ENCODE results near the gene MARCOL. TPM values are rescaled to one million over a fixed set of nuclear protein-coding genes. Genes with fewer than 3 reads are reported as not detected.

Gene MARCOL
- total RNA-seq, 1 donor from 2014 or later: not detected

DNA sequence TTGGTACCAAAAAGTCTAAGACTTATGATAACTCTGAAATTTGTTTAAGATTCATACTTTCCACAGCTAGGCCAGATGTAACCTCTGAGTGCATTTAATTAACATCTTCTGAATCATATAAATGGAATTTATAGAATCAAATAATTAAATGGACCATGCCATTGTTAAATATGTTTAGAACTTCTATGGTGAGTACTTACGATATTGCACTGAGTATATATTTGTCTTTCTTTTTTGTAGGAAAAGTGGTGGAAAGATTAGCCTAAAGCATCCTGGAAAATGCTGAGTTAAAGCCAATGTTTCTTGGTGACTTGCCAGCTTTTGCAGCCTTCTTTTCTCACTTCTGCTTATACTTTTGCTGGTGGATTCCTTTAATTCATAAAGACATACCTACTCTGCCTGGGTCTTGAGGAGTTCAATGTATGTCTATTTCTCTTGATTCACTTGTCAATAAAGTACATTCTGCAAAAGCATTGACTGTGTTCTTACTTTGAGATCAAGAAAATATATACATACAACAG is 23.6 kb upstream of the MARCOL start:
- H3K36me3 Mint-ChIP-seq (ENCODE audit: low read depth): no peaks in the 10 kb centered on the region
- no peaks in the 10 kb centered on the region for H3K4me1 Mint-ChIP-seq (ENCODE audit: low read depth)
- peaks cover 4% of the 10 kb centered on the region for H3K27me3 Mint-ChIP-seq (ENCODE audit: low read depth)
- TF ChIP-seq, protein P1, sequence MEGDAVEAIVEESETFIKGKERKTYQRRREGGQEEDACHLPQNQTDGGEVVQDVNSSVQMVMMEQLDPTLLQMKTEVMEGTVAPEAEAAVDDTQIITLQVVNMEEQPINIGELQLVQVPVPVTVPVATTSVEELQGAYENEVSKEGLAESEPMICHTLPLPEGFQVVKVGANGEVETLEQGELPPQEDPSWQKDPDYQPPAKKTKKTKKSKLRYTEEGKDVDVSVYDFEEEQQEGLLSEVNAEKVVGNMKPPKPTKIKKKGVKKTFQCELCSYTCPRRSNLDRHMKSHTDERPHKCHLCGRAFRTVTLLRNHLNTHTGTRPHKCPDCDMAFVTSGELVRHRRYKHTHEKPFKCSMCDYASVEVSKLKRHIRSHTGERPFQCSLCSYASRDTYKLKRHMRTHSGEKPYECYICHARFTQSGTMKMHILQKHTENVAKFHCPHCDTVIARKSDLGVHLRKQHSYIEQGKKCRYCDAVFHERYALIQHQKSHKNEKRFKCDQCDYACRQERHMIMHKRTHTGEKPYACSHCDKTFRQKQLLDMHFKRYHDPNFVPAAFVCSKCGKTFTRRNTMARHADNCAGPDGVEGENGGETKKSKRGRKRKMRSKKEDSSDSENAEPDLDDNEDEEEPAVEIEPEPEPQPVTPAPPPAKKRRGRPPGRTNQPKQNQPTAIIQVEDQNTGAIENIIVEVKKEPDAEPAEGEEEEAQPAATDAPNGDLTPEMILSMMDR (IDR thresholded peaks at IDR 0.05): no peak
- H3K27ac Mint-ChIP-seq (ENCODE audit: unreplicated experiment): no peak overlapping the region
- no peak for DNase-seq (ENCODE audit: low spot score)
- no peaks in the 10 kb centered on the region for H3K9me3 Mint-ChIP-seq (ENCODE audit: low read depth)
- H3K4me3 Mint-ChIP-seq (ENCODE audit: unreplicated experiment): no peak overlapping the region

DNA sequence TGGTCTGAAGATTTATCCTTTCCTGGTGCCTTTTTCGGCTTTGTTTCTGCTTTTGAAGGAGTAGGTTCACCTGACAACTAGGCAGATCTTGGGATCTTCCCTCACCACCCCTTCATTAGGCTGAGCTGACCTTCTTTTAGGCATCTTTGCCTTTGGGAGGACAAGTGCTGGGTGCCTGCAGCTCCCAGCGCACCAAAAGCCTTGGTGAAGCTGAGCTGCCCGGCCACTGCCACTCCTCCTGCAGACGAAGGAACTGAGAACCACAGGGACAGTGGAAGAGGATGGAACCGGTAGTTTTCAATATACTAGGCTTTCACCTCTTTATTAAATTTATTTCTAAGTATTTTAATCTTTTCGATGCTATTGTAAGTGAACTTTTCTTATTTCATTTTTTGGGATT is 16.8 kb upstream of the MARCOL start:
- DNase-seq (ENCODE audit: low spot score): no peak
- H3K36me3 Mint-ChIP-seq (ENCODE audit: low read depth): no peaks in the 10 kb centered on the region
- TF ChIP-seq, protein P1 (IDR thresholded peaks at IDR 0.05): no peak
- no peak overlapping the region for H3K27ac Mint-ChIP-seq (ENCODE audit: unreplicated experiment)
- no peaks in the 10 kb centered on the region for H3K4me1 Mint-ChIP-seq (ENCODE audit: low read depth)
- no peaks in the 10 kb centered on the region for H3K9me3 Mint-ChIP-seq (ENCODE audit: low read depth)
- H3K27me3 Mint-ChIP-seq (ENCODE audit: low read depth): peaks cover 31% of the 10 kb centered on the region
- H3K4me3 Mint-ChIP-seq (ENCODE audit: unreplicated experiment): no peak overlapping the region

DNA sequence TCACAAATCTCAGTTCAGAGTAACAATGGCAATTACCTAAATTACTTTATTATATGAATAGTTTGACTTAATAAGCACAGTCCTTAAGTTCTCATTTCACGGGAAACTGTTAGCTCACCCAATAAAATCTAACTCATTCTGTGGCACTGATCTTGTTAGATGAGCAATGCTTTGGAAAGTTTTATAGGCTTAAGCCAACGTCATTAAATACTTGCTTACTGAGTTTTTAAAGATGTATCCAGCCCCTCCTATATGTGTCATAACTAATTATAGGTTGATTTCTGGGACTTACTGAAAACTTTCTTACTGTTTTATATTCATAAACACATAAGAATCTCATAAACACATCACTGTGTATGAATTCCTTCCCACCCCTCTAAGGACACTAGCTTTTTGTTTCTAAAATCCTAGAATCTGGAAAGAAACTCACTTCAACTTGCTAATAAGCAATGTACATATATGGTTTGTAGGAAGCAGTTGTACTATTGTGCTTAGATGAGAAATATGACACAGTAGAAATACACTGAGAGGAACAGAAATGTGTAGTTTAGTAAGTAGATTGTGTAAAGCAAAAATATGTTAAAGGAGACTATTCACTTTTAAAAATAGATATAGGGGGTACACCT is 14.1 kb upstream of the MARCOL start:
- Mint-ChIP-seq H3K9me3 (ENCODE audit: low read depth) (no peaks in the 10 kb centered on the region), H3K27me3 (ENCODE audit: low read depth) (peaks cover 32% of the 10 kb centered on the region), H3K36me3 (ENCODE audit: low read depth) (no peaks in the 10 kb centered on the region), H3K4me1 (ENCODE audit: low read depth) (no peaks in the 10 kb centered on the region), H3K4me3 (ENCODE audit: unreplicated experiment) (no peak overlapping the region), H3K27ac (ENCODE audit: unreplicated experiment) (no peak overlapping the region)
- DNase-seq (ENCODE audit: low spot score): no peak
- TF ChIP-seq, protein P1 (IDR thresholded peaks at IDR 0.05): no peak

DNA sequence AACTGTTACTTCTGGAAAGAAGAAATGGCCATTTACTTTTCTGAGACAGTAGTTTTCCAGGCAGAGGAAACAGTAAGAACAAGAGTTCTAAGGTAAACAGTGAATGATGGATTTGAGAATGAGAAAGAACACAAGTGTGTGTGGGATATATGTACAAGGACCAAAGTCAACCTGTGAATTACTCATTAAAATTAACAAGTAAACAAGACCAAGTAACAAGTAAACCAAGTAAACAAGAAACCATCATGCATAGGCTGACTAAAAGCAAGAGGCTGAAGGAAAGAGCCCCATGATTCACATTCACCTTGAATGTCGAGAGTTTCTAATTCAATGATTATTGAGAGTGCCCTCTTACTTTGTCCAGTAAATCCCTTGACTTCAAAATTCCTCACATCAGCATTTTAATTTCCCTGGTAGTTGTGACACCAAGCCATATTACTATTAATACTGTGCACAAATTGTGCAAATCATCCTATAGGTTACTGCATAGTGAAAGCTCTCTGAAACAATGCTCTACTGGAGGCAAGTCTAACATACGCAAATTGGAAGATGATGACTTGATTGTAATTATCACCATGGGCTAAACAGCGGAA is 9.8 kb upstream of the MARCOL start:
- Mint-ChIP-seq H3K27ac (ENCODE audit: unreplicated experiment) (no peak overlapping the region), H3K27me3 (ENCODE audit: low read depth) (peaks cover 16% of the 10 kb centered on the region), H3K4me1 (ENCODE audit: low read depth) (no peaks in the 10 kb centered on the region)

DNA sequence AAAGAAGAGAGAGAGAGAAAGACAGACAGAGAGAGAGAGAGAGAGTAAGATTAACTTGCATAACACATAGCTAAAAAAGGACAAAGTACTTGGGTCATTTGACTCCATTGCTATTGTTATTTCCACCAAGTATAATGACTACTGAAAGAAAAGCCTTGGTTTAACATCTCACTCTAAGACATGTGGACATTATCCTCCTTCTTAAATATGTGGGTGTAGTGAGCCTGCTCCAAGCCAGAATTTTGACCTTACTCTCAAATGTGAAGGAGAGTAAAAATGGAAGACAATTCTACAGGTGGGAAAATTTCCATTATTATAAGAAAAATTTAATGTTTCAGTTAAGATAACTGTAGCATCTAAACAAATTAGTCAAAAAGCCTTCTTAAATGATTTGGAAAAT is 8.5 kb upstream of the MARCOL start:
- Mint-ChIP-seq H3K36me3 (ENCODE audit: low read depth) (no peaks in the 10 kb centered on the region), H3K4me3 (ENCODE audit: unreplicated experiment) (no peak overlapping the region)
- no peak for DNase-seq (ENCODE audit: low spot score)

More for the DNA sequence above, 9.8 kb upstream of the MARCOL start:
- Mint-ChIP-seq H3K4me3 (ENCODE audit: unreplicated experiment) (no peak overlapping the region), H3K9me3 (ENCODE audit: low read depth) (no peaks in the 10 kb centered on the region), H3K36me3 (ENCODE audit: low read depth) (no peaks in the 10 kb centered on the region)
- DNase-seq (ENCODE audit: low spot score): no peak
- TF ChIP-seq, protein P1 (IDR thresholded peaks at IDR 0.05): no peak

More for the DNA sequence above, 8.5 kb upstream of the MARCOL start:
- Mint-ChIP-seq H3K27me3 (ENCODE audit: low read depth) (peaks cover 16% of the 10 kb centered on the region), H3K4me1 (ENCODE audit: low read depth) (no peaks in the 10 kb centered on the region), H3K9me3 (ENCODE audit: low read depth) (no peaks in the 10 kb centered on the region), H3K27ac (ENCODE audit: unreplicated experiment) (no peak overlapping the region)
- TF ChIP-seq, protein P1 (IDR thresholded peaks at IDR 0.05): no peak
